Prostate gland (tissue), 2 donors: ENCODE results near the gene MTMR3.

Experiments
- CTCF ChIP-seq, 4 experiments: fragments of 200-600 bp in 2 of 4; fragments of 450-650 bp in 2 of 4; sonication (generic) in 2 of 4; IDR thresholded peaks; 1 replicate in 3 of 4; 2 replicates in 1 of 4; pipeline ENCODE4 v1.5.1; 2016 to 2019; ENCODE audit warnings: antibody characterized with exemption in 4 of 4, mild to moderate bottlenecking in 2 of 4, moderate library complexity in 2 of 4
- POLR2A ChIP-seq: fragments of 450-650 bp; IDR thresholded peaks from one replicate; pipeline ENCODE4 v1.6.1; 2016; ENCODE audit warnings: antibody characterized with exemption, mild to moderate bottlenecking
- POLR2AphosphoS5 ChIP-seq: sonication (generic); formaldehyde crosslinking; IDR thresholded peaks from one replicate; pipeline ENCODE4 v1.6.1; 2017; ENCODE audit warnings: antibody characterized with exemption

GRCh38 chr22:29907753-29908515 is 25.0 kb downstream of the MTMR3 start:
- TF ChIP-seq POLR2A = no peak
- no peak for TF ChIP-seq CTCF (IDR thresholded peaks at IDR 0.05)
- peak; percentile 82 for TF ChIP-seq POLR2AphosphoS5
